SU-DHL-6 (cell line): ENCODE measurements around the gene SLFN14.
"Not testable (repeated sequence)": the region's sequence is repeated elsewhere in the genome, so short reads cannot be mapped to it uniquely, and the experiment has no call there.

Source experiments
- H2AFZ ChIP-seq: fragments of 200-600 bp; sonication (generic); 2 replicates; pipeline ENCODE4 v1.6.1; 2014; ENCODE audit warnings: low read depth, mild to moderate bottlenecking, moderate library complexity, mixed read lengths, antibody characterized with exemption, low read length; ENCODE audit not compliant: severe bottlenecking
- H3F3A ChIP-seq: fragments of 200-600 bp; shearing (Covaris generic); 2 replicates; pipeline ENCODE4 v1.6.0; 2016; ENCODE audit warnings: antibody characterized with exemption, mild to moderate bottlenecking; ENCODE audit not compliant: insufficient read depth
- H3K27ac ChIP-seq: fragments of 200-600 bp; sonication (generic); 2 replicates; pipeline ENCODE4 v1.5.1; 2016; ENCODE audit warnings: low read depth, mild to moderate bottlenecking, low read length, moderate library complexity, mixed read lengths
- H3K27me3 ChIP-seq: fragments of 200-600 bp; sonication (generic), shearing (Covaris generic); 2 replicates; pipeline ENCODE4 v1.6.0; 2014; ENCODE audit warnings: mild to moderate bottlenecking, low read length
- H3K36me3 ChIP-seq: fragments of 200-600 bp; sonication (generic); 2 replicates; pipeline ENCODE4 v1.6.1; 2014; ENCODE audit warnings: mild to moderate bottlenecking, low read length, mixed read lengths
- H3K4me2 ChIP-seq: fragments of 300-600, 200-600 bp; shearing (Covaris generic), sonication (generic); 2 replicates; pipeline ENCODE4 v1.6.0; 2014; ENCODE audit warnings: low read length, low read depth, mild to moderate bottlenecking; ENCODE audit not compliant: poor library complexity, severe bottlenecking
- H3K4me3 ChIP-seq: fragments of 200-600 bp; sonication (generic); 2 replicates; pipeline ENCODE4 v1.5.1; 2014; ENCODE audit warnings: antibody characterized with exemption, low read length, mild to moderate bottlenecking, mixed read lengths; ENCODE audit not compliant: insufficient read depth, poor library complexity, severe bottlenecking
- H3K79me2 ChIP-seq: fragments of 200-600 bp; sonication (generic); 2 replicates; pipeline ENCODE4 v1.6.1; 2014; ENCODE audit warnings: mild to moderate bottlenecking, low read length, moderate library complexity; ENCODE audit not compliant: insufficient read depth
- H3K9ac ChIP-seq: fragments of 200-600 bp; sonication (generic); 2 replicates; pipeline ENCODE4 v1.7.0; 2014; ENCODE audit warnings: mild to moderate bottlenecking, low read length
- H3K9me2 ChIP-seq: fragments of 200-600 bp; sonication (generic); replicated peaks from 2 replicates; pipeline ENCODE4 v1.6.1; 2014; ENCODE audit warnings: low read length; ENCODE audit not compliant: insufficient read depth
- H3K9me3 ChIP-seq: fragments of 200-600 bp; sonication (generic); 2 replicates; pipeline ENCODE4 v1.6.1; 2014; ENCODE audit warnings: low read length, mixed read lengths; ENCODE audit not compliant: insufficient read depth
- H4K20me1 ChIP-seq: fragments of 200-600 bp; sonication (generic); 2 replicates; pipeline ENCODE4 v1.6.1; 2014; ENCODE audit warnings: low read depth, mild to moderate bottlenecking, antibody characterized with exemption, low read length, moderate library complexity, mixed read lengths
- CTCF ChIP-seq: fragments of 200-600 bp; sonication (generic); IDR thresholded peaks from one replicate; pipeline ENCODE4 v1.5.1; 2017; ENCODE audit warnings: antibody characterized with exemption, mild to moderate bottlenecking, low read length, moderate library complexity; ENCODE audit not compliant: insufficient read depth, poor library complexity, severe bottlenecking
- EZH2phosphoT487 ChIP-seq: fragments of 200-600 bp; sonication (generic), shearing (Covaris generic); conservative IDR thresholded peaks from 2 replicates; pipeline ENCODE4 v1.6.1; 2018; ENCODE audit warnings: mild to moderate bottlenecking, antibody characterized with exemption, low read length, moderate library complexity, mixed read lengths

Gene SLFN14

GRCh38 chr17:35534576-35535093, 26.0 kb downstream of the SLFN14 start:
- H3K9me2 ChIP-seq = no peaks in the 10 kb centered on the region

GRCh38 chr17:35531160-35531559, 29.5 kb downstream of the SLFN14 start:
- no peak overlapping the region for H3K4me3 ChIP-seq
- peaks cover 3% of the 10 kb centered on the region; the same call in 1 of the 2 replicates for H3K27me3 ChIP-seq
- TF ChIP-seq EZH2phosphoT487 (no peak), CTCF (no peak)
- H3F3A ChIP-seq = no peaks in the 10 kb centered on the region
- H4K20me1 ChIP-seq = no peaks in the 10 kb centered on the region
- H3K27ac ChIP-seq = no peak overlapping the region
- no peak overlapping the region for H3K4me2 ChIP-seq
- no peak overlapping the region for H3K9ac ChIP-seq
- H2AFZ ChIP-seq = no peak overlapping the region
- H3K9me3 ChIP-seq = no peaks in the 10 kb centered on the region
- no peaks in the 10 kb centered on the region for H3K36me3 ChIP-seq
- no peaks in the 10 kb centered on the region for H3K79me2 ChIP-seq
- H3K9me2 ChIP-seq = no peaks in the 10 kb centered on the region

More at GRCh38 chr17:35534576-35535093, 26.0 kb downstream of the SLFN14 start:
- Histone ChIP-seq H3K27ac (no peak overlapping the region), H3K36me3 (no peaks in the 10 kb centered on the region), H2AFZ (no peak overlapping the region), H3K79me2 (no peaks in the 10 kb centered on the region), H3F3A (no peaks in the 10 kb centered on the region), H4K20me1 (no peaks in the 10 kb centered on the region), H3K9me3 (no peaks in the 10 kb centered on the region), H3K4me3 (no peak overlapping the region), H3K4me2 (no peak overlapping the region), H3K27me3 (peaks cover 3% of the 10 kb centered on the region; the same call in 1 of the 2 replicates), H3K9ac (no peak overlapping the region)
- no peak for TF ChIP-seq CTCF
- no peak for TF ChIP-seq EZH2phosphoT487

- Histone ChIP-seq H3K4me2 (no peak overlapping the region), H3K4me3 (no peak overlapping the region), H3K36me3 (no peaks in the 10 kb centered on the region), H3K9ac (no peak overlapping the region), H3K27me3 (peaks cover 3% of the 10 kb centered on the region; the same call in 1 of the 2 replicates), H3K27ac (no peak overlapping the region), H3K9me3 (no peaks in the 10 kb centered on the region), H3K79me2 (no peaks in the 10 kb centered on the region), H3K9me2 (no peaks in the 10 kb centered on the region), H3F3A (no peaks in the 10 kb centered on the region), H4K20me1 (no peaks in the 10 kb centered on the region), H2AFZ (no peak overlapping the region)
- TF ChIP-seq EZH2phosphoT487 = no peak
- no peak for TF ChIP-seq CTCF
Measured at GRCh38 chr17:35529866-35530265, 30.8 kb downstream of the SLFN14 start.

GRCh38 chr17:35529326-35529725, 31.3 kb downstream of the SLFN14 start:
- not testable (repeated sequence) for H3K9ac ChIP-seq, H3K9me3 ChIP-seq, H2AFZ ChIP-seq, H3K27ac ChIP-seq, H3K4me2 ChIP-seq, H3K4me3 ChIP-seq, H3F3A ChIP-seq, H3K27me3 ChIP-seq, H3K36me3 ChIP-seq, H3K79me2 ChIP-seq, H3K9me2 ChIP-seq, H4K20me1 ChIP-seq
